ENCODE measurements around the gene TGIF2. TPM values are rescaled to one million over a fixed set of nuclear protein-coding genes. Genes with fewer than 3 reads are reported as not detected.

The TGIF2 gene
- total RNA-seq, 1 experiment from 2014 or later = 17.1 TPM

DNA sequence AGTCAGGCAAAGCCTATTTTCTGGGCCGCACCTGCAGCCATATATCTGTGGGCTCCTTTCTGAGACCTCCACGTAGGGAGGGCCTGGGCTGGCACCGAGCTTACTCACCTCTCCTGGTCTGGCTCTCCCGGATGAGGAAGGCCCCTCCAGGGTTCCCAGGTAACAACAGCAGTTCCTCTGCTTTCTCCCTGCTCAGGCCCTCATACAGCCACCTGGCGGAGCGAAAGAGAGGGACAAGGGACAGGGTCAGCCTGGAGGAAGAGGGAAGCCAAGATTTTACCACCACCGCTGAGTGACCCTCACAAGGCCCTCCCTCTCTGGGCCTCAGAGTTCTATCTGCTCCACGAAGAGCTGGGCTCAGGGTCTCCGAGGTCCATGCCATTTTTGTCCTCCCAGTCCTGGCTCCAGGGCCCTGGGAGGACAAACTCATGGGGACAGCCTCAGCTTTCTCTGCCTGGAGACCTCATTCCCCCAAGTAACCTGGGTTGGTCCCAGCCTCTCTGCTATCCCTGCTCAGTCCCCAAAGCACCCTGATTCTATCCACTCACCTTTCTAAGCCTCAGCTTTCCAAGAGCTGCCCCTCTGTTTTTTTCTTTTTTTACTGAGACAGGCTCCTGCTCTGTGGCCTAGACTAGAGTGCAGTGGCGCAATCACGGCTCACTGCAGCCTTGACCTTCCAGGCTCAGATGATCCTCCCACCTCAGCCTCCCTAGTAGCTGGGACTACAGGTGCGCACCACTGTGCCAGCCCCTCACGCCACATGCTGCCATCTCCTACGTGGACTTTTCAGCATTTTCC lies 59.3 kb downstream of the TGIF2 start:
- Histone ChIP-seq H4K20me1 (ENCODE audit: insufficient read depth) (no peaks in the 10 kb centered on the region), H3K4me3 (replicated peaks in 1 of 2; ENCODE audit: low read depth in 1 of 2, low read length in 2 of 2) (no peak overlapping the region), H3K79me2 (ENCODE audit: insufficient read depth, low read length) (no peaks in the 10 kb centered on the region), H3K27ac (ENCODE audit: low read depth, low read length) (no peak overlapping the region), H3K4me2 (ENCODE audit: low read length) (no peak overlapping the region), H2AFZ (ENCODE audit: low read depth, low read length, poor library complexity, severe bottlenecking) (no peak overlapping the region), H3K4me1 (ENCODE audit: control insufficient read depth in 1 of 2, insufficient read depth in 2 of 2, low read length in 2 of 2) (no peaks in the 10 kb centered on the region), H3K27me3 (ENCODE audit: insufficient read depth, low read length) (no peaks in the 10 kb centered on the region), H3K9ac (ENCODE audit: low read length) (no peak overlapping the region), H3K36me3 (ENCODE audit: control insufficient read depth in 1 of 2, insufficient read depth in 2 of 2, low read length in 2 of 2) (no peaks in the 10 kb centered on the region), H3K9me3 (ENCODE audit: control insufficient read depth in 1 of 2, insufficient read depth in 1 of 2, low read depth in 1 of 2, low read length in 2 of 2) (no peaks in the 10 kb centered on the region), H3K9me2 (ENCODE audit: insufficient read depth) (no peaks in the 10 kb centered on the region)
- CTCF ChIA-PET = interaction anchor here (0.6 kb wide), 1 partner anchor 14 kb away, joined by 3 read pairs; no protein-coding TSS in a partner anchor
- POLR2A ChIA-PET = no interaction called here
- RAD21 ChIA-PET (ENCODE audit: low non-redundant PET in 1 of 2, low total read pairs in 2 of 2, uncharacterized antibody in 2 of 2, unreplicated experiment in 2 of 2) = no interaction called here
- no TSS peak for BruUV-seq (replicated peaks)
- ATAC-seq (no peak), DNase-seq (ENCODE audit: low read depth, low spot score) (no peak)
- TF ChIP-seq, protein P1, sequence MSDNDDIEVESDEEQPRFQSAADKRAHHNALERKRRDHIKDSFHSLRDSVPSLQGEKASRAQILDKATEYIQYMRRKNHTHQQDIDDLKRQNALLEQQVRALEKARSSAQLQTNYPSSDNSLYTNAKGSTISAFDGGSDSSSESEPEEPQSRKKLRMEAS (IDR thresholded peaks at IDR 0.05) = no peak
- no peak for TF ChIP-seq YY1 (IDR thresholded peaks at IDR 0.05; ENCODE audit: extremely low read depth, insufficient replicate concordance, low read depth, low read length)
- TF ChIP-seq SRF (IDR thresholded peaks at IDR 0.05; ENCODE audit: low read depth) = no peak
- TF ChIP-seq JUND (IDR thresholded peaks at IDR 0.05) = no peak
- no peak for TF ChIP-seq EZH2phosphoT487 (IDR thresholded peaks at IDR 0.05; ENCODE audit: borderline replicate concordance)
- TF ChIP-seq SIN3A (IDR thresholded peaks at IDR 0.05; ENCODE audit: low read depth) = no peak
- no peak for TF ChIP-seq POLR2A (IDR thresholded peaks at IDR 0.05; ENCODE audit: borderline replicate concordance, extremely low read depth, insufficient read depth, insufficient read length)
- TF ChIP-seq, protein P2, sequence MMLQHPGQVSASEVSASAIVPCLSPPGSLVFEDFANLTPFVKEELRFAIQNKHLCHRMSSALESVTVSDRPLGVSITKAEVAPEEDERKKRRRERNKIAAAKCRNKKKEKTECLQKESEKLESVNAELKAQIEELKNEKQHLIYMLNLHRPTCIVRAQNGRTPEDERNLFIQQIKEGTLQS (IDR thresholded peaks at IDR 0.05) = no peak
- TF ChIP-seq ZNF274 (IDR thresholded peaks at IDR 0.05; ENCODE audit: low read depth, low read length) = no peak
- TF ChIP-seq CEBPB (IDR thresholded peaks at IDR 0.05; ENCODE audit: low read depth) = no peak
- no peak for TF ChIP-seq ZFX (IDR thresholded peaks at IDR 0.05)
- TF ChIP-seq ELF1 (IDR thresholded peaks at IDR 0.05; ENCODE audit: borderline replicate concordance, low read depth) = no peak
- TF ChIP-seq, protein P3, sequence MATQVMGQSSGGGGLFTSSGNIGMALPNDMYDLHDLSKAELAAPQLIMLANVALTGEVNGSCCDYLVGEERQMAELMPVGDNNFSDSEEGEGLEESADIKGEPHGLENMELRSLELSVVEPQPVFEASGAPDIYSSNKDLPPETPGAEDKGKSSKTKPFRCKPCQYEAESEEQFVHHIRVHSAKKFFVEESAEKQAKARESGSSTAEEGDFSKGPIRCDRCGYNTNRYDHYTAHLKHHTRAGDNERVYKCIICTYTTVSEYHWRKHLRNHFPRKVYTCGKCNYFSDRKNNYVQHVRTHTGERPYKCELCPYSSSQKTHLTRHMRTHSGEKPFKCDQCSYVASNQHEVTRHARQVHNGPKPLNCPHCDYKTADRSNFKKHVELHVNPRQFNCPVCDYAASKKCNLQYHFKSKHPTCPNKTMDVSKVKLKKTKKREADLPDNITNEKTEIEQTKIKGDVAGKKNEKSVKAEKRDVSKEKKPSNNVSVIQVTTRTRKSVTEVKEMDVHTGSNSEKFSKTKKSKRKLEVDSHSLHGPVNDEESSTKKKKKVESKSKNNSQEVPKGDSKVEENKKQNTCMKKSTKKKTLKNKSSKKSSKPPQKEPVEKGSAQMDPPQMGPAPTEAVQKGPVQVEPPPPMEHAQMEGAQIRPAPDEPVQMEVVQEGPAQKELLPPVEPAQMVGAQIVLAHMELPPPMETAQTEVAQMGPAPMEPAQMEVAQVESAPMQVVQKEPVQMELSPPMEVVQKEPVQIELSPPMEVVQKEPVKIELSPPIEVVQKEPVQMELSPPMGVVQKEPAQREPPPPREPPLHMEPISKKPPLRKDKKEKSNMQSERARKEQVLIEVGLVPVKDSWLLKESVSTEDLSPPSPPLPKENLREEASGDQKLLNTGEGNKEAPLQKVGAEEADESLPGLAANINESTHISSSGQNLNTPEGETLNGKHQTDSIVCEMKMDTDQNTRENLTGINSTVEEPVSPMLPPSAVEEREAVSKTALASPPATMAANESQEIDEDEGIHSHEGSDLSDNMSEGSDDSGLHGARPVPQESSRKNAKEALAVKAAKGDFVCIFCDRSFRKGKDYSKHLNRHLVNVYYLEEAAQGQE (IDR thresholded peaks at IDR 0.05; ENCODE audit: low read depth) = no peak
- TF ChIP-seq, protein P4, sequence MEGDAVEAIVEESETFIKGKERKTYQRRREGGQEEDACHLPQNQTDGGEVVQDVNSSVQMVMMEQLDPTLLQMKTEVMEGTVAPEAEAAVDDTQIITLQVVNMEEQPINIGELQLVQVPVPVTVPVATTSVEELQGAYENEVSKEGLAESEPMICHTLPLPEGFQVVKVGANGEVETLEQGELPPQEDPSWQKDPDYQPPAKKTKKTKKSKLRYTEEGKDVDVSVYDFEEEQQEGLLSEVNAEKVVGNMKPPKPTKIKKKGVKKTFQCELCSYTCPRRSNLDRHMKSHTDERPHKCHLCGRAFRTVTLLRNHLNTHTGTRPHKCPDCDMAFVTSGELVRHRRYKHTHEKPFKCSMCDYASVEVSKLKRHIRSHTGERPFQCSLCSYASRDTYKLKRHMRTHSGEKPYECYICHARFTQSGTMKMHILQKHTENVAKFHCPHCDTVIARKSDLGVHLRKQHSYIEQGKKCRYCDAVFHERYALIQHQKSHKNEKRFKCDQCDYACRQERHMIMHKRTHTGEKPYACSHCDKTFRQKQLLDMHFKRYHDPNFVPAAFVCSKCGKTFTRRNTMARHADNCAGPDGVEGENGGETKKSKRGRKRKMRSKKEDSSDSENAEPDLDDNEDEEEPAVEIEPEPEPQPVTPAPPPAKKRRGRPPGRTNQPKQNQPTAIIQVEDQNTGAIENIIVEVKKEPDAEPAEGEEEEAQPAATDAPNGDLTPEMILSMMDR (IDR thresholded peaks at IDR 0.05 in 2 of 3, conservative IDR thresholded peaks at IDR 0.05 in 1 of 3; ENCODE audit: borderline replicate concordance in 1 of 3, insufficient read depth in 1 of 3, low read depth in 2 of 3, low read length in 2 of 3) = no peak
- TF ChIP-seq CBX3 (IDR thresholded peaks at IDR 0.05; ENCODE audit: low read depth) = no peak
- TF ChIP-seq FOSL1 (IDR thresholded peaks at IDR 0.05; ENCODE audit: low read depth) = no peak
- no peak for TF ChIP-seq TCF7L2 (IDR thresholded peaks at IDR 0.05; ENCODE audit: borderline replicate concordance, extremely low read depth, insufficient read depth, insufficient read length)
- intact Hi-C loops (cut with micrococcal nuclease) = no loop called here
